ENCODE results near the gene ZNF341.

ZNF341 gene

GRCh38 chr20:33702861-33703260 lies 28.9 kb upstream of the ZNF341 start:
- DNase-seq = no peak

- DNase-seq = no peak
These were observed 28.2 kb upstream of the ZNF341 start for GRCh38 chr20:33703498-33704137.

- no peak for DNase-seq
These were observed 27.4 kb upstream of the ZNF341 start for GRCh38 chr20:33704197-33704924.

DNA sequence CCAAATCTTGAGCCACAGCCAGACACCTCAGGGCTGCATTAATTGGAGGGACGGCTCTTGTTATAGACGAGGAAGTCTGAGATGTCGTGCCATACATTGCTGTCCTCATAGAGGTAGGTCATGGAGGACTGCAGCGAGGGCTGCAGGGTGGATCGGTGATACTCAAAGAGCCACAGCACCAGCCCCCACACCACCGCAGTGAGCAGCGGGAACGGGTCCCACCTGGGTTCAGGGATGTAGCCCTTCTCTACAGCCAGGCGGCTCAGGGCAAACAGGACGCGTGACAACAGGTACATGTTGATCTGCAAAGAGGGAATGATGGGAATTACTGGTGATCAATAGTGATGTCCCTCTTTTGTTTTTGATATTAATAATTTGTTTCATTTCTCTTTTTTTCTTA lies 24.1 kb upstream of the ZNF341 start:
- DNase-seq = no peak

DNA sequence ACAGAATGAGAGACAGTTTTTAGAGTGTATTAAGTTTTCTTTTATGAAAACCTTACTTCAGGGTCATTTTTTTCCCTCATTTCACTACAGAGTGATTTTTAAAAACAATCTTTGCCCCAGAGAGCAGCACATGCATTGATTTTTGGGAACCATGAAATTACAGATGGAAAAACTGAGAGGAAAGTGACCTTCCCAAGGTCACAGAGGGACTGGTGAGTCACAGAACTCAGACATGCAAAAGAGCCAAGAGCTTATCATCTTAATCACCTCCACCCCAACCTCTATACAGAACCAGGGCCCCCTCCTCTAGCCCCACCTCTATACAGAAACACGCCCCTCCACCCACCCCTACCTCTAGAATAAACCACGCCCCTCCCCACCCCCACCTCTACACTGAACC lies 22.4 kb upstream of the ZNF341 start:
- DNase-seq = no peak

DNA sequence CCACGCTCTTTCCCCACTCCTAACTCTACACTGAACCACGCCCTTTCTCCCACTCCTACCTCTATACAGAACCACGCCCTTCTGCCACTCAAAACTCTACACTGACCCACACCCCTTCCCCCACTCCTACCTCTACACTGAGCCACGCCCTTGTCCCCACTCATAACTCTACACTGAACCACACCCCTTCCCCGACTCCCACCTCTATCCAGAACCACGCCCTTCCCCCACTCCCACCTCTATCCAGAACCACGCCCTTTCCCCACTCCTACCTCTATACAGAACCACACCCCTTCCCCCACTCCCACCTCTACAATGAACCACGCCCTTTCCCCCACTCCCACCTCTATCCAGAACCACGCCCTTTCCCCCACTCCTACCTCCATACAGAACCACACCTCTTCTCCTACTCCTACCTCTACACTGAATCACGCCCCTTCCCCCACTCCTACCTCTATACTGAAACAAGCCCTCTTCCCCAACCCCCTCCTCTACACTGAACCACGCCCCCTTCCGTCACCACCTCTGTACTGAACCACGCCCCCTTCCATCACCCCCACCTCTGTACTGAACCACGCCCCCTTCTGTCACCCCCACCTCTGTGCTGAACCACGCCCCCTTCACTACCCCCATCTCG lies 21.8 kb upstream of the ZNF341 start:
- DNase-seq = no peak

DNA sequence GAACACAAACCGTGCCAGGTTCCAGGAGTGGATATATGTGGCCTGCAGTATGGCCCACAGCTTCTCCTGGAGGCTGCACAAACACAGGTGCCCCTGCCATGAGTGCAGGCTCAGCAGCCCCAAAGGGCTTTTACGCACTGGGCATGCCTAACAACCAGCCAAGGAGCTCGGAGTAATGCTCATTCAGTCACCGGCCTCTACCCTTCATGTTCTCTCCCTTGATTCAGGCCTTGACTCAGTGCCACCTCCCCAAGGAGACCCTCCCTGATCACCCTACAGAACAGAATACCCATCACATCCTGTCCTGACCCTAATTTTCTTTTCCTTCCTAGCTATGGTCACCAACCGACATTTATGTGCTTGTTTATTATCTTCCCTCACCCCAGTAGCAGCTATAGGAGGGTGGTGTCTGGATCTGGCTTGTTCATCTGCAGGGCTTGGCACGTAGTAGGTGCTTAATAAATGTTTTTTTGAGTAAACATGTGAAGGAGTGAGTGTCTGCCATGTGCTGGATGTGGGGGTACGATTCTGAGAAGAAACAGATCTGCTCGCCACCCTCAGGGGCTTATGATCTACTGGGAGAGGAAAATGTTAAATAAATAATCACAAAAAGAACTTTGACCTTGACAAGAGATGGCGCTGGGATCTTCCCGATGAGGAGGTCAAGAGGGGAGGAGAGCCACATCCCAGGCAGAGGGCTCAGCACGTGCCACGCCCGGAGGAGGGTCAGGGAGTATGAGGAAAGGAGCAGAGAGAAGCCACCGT lies 20.9 kb upstream of the ZNF341 start:
- DNase-seq = no peak

GRCh38 chr20:33711446-33711738 lies 20.4 kb upstream of the ZNF341 start:
- DNase-seq = no peak

DNA sequence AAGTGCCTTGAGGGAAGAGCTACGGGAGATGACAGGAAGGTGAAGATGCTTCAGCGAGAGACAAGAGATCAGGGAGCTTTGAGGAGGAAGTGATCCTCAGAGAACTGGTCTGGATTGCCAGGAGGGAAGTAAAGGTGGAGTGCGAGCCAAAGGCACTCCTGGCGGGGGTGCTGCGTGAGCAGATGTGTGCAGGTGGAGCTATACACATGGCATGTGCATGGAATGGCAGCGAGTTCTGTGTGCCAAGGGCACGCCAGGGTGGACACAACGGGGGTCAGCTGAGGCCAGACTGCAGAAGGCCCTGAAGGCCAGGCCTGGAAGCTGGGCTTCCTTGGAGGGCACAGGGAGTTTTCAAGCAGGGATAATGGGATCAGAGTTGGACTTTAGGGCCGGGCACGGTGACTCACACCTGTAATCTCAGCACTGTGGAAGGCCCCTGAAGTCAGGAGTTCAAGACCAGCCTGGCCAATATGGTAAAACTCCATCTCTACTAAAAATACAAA lies 17.9 kb upstream of the ZNF341 start:
- DNase-seq = no peak

GRCh38 chr20:33716498-33716897 lies 15.3 kb upstream of the ZNF341 start:
- no peak for DNase-seq

DNA sequence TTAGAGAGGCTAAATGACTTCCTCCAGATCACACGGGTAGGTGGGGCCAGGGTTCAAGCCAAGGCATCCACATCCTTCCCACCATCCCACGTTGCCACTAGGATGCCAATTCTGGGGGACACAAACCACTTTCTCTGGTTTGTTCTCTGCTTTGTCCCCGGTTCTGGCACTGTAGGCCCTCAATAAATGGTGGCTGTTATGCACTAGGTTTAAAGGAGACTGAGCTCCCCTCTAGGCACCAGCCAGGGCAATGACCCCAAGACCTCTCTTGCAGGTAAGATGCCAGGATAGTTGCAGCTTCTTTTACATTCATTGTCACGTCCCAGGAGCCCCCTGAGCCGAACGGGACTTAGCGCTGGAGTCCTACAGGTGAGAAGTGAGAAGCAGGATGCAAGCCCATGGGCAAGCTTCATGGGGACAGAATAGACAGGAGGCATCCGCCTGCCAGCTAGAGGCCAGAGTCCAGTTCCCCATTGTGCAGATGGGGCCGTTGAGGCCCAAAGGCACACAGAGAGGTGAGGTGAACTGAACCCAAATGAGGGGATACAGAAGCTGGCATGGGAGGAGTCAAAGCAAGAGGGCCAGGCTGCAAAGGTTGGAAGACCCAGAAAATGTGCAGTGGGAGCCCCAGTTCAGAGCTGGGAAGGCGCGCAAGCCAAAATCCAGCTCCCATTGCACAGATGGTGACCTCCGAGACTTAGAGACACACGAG lies 12.4 kb upstream of the ZNF341 start:
- no peak for DNase-seq

GRCh38 chr20:33719989-33720709 lies 11.6 kb upstream of the ZNF341 start, which contains the start of gene PXMP4:
PXMP4 (minus strand) TSS chr20:33720310; CDS start chr20:33720207, 103 bp downstream.
- DNase-seq = peak; percentile 100

DNA sequence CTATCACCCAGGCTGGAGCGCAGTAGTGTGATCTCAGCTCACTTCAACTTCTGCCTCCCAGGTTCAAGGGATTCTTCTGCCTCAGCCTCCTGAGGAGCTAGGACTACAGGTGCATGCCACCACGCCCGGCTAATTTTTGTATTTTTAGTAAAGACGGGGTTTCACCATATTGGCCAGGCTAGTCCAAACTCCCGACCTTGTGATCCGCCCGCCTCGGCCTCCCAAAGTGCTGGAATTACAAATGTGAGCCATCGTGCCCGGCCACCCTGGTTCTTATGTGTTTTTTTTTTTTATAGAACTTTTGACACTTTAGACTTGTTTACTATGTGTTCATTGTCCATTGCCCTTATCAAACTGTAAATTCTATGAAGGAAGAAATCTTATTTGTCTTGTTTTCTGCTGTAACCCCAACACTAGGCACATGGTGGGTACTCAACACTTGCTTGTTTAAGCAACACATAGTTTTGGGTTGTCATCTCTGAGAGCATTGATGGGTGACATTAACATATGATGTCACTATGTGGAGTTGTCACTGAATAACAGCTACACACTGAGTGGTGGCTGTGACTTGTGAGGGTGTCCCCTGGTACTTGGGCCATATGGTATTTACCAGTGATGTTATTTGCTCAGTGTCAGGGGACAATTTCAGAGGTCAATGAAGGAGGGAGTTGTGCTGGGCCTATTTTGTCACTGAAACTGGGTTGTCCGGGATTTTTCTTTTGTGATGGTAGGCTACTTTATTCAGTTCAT lies 10.2 kb upstream of the ZNF341 start:
- no peak for DNase-seq

- no peak for DNase-seq
These were observed 7.2 kb upstream of the ZNF341 start for GRCh38 chr20:33724439-33725094.

DNA sequence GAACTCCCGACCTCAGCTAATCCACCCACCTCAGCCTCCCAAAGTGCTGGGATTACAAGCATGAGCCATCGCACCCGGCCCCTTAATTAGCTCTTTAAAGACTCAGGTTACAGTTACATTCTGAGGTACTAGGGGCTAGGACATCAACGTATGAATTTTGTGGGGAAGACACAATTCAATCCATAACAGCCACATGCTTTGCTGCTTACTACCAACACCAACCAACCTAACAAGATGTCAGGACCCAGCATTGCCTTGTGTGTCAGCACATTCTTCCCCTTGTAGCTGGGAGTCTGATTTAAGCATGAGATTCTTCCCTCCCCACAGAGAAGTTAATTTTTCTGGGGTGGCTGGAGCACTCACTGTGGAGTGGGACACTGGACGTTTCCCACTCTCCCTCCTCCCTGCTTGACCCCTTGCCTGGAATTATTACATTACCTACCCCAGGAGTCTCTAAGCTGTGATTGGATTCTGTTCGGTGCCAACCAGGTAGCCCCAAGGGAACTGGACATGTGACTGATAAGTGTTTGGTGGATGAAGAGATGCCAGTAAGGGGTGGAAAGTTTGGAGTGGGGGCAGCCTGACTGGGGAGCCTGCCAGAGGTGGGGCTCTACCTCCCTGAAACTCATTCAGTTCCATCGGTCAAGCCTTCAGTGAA lies 6.1 kb upstream of the ZNF341 start:
- DNase-seq = no peak

DNA sequence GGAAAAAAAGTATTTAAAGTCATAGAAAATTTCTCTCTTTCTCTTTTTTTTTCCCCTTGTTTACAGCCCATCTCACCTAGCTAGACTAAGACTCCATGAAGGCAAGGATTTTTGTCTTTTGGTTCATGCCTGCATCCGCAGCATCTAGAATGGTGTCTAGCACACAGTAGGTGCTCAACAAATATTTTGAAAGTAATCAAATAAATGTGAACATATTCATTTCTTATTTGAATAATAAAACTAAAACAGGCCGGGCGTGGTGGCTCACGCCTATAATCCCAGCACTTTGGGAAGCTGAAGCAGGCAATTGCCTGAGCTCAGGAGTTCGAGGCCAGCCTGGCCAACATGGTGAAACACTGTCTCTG lies 4.7 kb upstream of the ZNF341 start:
- DNase-seq = no peak

DNA sequence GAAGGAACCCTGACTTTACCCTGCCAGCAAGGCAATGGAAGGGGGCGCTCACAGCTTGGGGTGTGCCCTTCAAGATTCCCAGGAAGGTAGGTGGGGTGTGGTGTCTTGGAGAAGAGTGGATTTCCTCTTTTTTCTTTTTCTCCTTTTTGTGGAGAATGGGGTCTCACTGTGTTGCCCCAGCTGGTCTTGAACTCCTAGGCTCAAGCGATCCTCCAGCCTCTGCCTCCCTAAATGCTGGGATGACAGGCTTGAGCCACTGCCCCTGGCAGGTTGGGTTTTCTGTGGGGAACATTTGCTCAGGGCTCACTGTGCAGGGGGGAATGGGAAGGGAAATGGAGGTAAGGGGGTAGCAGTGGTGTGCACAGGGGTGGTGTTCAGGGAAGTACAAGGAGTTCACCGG lies 4.0 kb upstream of the ZNF341 start:
- no peak for DNase-seq

DNA sequence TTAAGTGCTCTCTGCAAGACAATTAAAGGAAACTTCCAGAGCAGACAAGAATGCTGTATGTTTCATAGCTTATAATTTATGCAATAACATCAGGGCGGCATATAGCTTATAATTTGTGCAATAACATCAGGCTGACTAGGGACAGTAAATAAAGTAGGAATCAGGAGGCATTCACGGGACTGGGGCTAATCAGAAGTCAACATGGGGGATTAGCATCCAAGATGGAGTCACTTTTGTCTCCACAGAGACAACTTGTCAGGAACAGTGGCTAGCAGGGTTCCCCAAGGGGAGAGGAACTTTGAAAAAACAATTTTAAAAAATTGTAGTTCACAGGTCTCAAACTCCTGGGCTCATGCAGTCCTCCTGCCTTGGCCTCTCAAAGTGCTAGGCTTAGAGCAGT lies 3.3 kb upstream of the ZNF341 start:
- no peak for DNase-seq

DNA sequence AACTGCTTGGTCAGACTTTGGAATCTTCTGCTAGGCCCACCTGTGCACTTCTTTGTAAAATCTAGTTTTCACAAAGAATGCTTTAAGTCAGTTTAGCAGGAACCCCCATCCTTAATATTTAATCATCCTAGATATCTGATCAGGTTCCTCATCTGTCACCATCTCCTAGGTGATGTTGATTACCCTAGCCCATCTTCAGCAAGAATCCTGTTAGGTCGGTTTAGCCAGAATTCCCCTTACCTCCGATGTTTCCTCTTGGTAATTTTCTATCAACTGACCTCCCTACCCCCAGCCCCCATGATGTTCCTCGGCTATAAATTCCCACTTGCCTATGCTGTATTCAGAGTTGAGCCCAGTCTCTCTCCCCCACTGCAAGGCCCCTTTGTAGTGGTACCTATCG lies 2.7 kb upstream of the ZNF341 start:
- no peak for DNase-seq

GRCh38 chr20:33730946-33731692 lies 677 bp upstream of the ZNF341 start:
- no peak for DNase-seq

Measured in DMS153 (cell line).